HepG2 (cell line): ENCODE data around the gene TTC1. TPM values are rescaled to one million over a fixed set of nuclear protein-coding genes. Genes with fewer than 3 reads are reported as not detected.

ENCODE experiments used
- ATAC-seq: fragments of 200-7000 bp; cut with Tn5 transposase; 3 replicates; pipeline ENCODE4 v1.9.1; 2020; ENCODE audit warnings: mild to moderate bottlenecking, moderate library complexity
- BruUV-seq: library from RNA; stranded (reverse); fragments of 400-500 nt; replicated peaks from 2 replicates; lab custom pipeline; 2021; lab: Mats Ljungman, UMichigan
- CTCF ChIA-PET: fragments of 300-600 bp; formaldehyde crosslinking; extraction: SDS; loops from one replicate; lab custom pipeline; 2021; ENCODE audit warnings: low total read pairs, inconsistent platforms, low intra/inter-chr PET ratio; lab: Yijun Ruan, JAX
- POLR2A ChIA-PET: fragments of 350-600 bp; sonication (Branson Sonifier 250); formaldehyde crosslinking; loops from one replicate; lab custom pipeline; 2020; ENCODE audit warnings: antibody characterized with exemption, inconsistent platforms; lab: Yijun Ruan, JAX
- DNase-seq: peaks from one replicate; pipeline ENCODE4 v3.0.0-alpha.2; 2015; ENCODE audit warnings: low spot score
- FAIRE-seq: peaks from 3 replicates; lab custom pipeline; 2011; peaks lifted over from hg19 to GRCh38; lab: Jason Lieb, UNC
- H2AFZ ChIP-seq: one replicate; pipeline ENCODE4 v1.6.1; 2011; ENCODE audit warnings: low read length, inconsistent platforms
- H3K27ac ChIP-seq: fragments of 300-600 bp; 3 replicates; pipeline ENCODE4 v1.8.0; 2011; ENCODE audit warnings: mixed run types, mild to moderate bottlenecking, mixed read lengths, low read length, inconsistent platforms; ENCODE audit not compliant: insufficient read depth; ENCODE audit errors: extremely low read length
- H3K27me3 ChIP-seq, 2 experiments: fragments of 200-600 bp in 1 of 2; 2 replicates in 1 of 2; 3 replicates in 1 of 2; pipeline versions ENCODE4 v1.6.0 to v1.8.0; 2011; ENCODE audit warnings: low read length in 2 of 2, mild to moderate bottlenecking in 2 of 2, moderate library complexity in 2 of 2, inconsistent platforms in 1 of 2; ENCODE audit not compliant: insufficient read depth in 2 of 2, control insufficient read depth in 1 of 2
- H3K36me3 ChIP-seq, 2 experiments: fragments of 200-600 bp in 1 of 2; replicated peaks in 1 of 2; 2 replicates in 1 of 2; 3 replicates in 1 of 2; pipeline versions ENCODE4 v1.5.1 to v1.8.0; 2011; ENCODE audit warnings: low read length in 2 of 2, inconsistent platforms in 1 of 2; ENCODE audit not compliant: insufficient read depth in 2 of 2, control insufficient read depth in 1 of 2
- H3K4me1 ChIP-seq: 2 replicates; pipeline ENCODE4 v1.5.1; 2012; ENCODE audit warnings: low read length, inconsistent platforms; ENCODE audit not compliant: insufficient read depth
- H3K4me2 ChIP-seq: 2 replicates; pipeline ENCODE4 v1.6.0; 2011; ENCODE audit warnings: low read depth, low read length, inconsistent platforms
- H3K4me3 ChIP-seq, 3 experiments: fragments of 200-600 bp in 1 of 3; sonication (generic), shearing (Covaris generic) in 1 of 3; replicated peaks in 1 of 3; 2 replicates each; pipeline ENCODE4 v1.5.1; 2011 to 2016; ENCODE audit warnings: low read length in 3 of 3, inconsistent platforms in 2 of 3, low read depth in 2 of 3, mild to moderate bottlenecking in 2 of 3, control low read depth in 1 of 3, mixed read lengths in 1 of 3; ENCODE audit not compliant: insufficient read depth in 1 of 3
- H3K79me2 ChIP-seq: one replicate; pipeline ENCODE4 v1.6.1; 2011; ENCODE audit warnings: low read length, inconsistent platforms; ENCODE audit not compliant: insufficient read depth
- H3K9ac ChIP-seq: 2 replicates; pipeline ENCODE4 v1.6.0; 2011; ENCODE audit warnings: mild to moderate bottlenecking, low read depth, low read length, inconsistent platforms; ENCODE audit not compliant: insufficient read depth
- H3K9me3 ChIP-seq: 2 replicates; pipeline ENCODE4 v1.5.1; 2012; ENCODE audit warnings: mild to moderate bottlenecking, low read length
- H4K20me1 ChIP-seq: 2 replicates; pipeline ENCODE4 v1.6.0; 2011; ENCODE audit warnings: inconsistent platforms, mild to moderate bottlenecking, low read length, moderate library complexity; ENCODE audit not compliant: insufficient read depth
- CREM ChIP-seq, 2 experiments: sonication (generic) in 1 of 2; formaldehyde crosslinking in 1 of 2; IDR thresholded peaks; 2 replicates each; pipeline versions ENCODE4 v1.4.0 to v1.6.1; 2016 to 2020; ENCODE audit warnings: antibody characterized with exemption in 1 of 2, mild to moderate bottlenecking in 1 of 2, missing genetic modification reagents in 1 of 2
- KLF6 ChIP-seq: IDR thresholded peaks from 2 replicates; pipeline ENCODE4 v1.8.0; 2016; ENCODE audit warnings: missing biosample characterization, missing genetic modification reagents
- MEIS2 ChIP-seq: sonication (generic); formaldehyde crosslinking; IDR thresholded peaks from 2 replicates; pipeline ENCODE4 v1.9.0; 2021; ENCODE audit warnings: mild to moderate bottlenecking, missing genetic modification reagents
- PTBP1 ChIP-seq: fragments of 200-400 bp; formaldehyde crosslinking; IDR thresholded peaks from 2 replicates; pipeline ENCODE4 v1.6.1; 2018; ENCODE audit warnings: low read length, low read depth; ENCODE audit not compliant: poor library complexity, severe bottlenecking
- SETDB1 ChIP-seq: sonication (generic); formaldehyde crosslinking; IDR thresholded peaks from 2 replicates; pipeline ENCODE4 v1.5.1; 2020; ENCODE audit warnings: missing genetic modification reagents, mild to moderate bottlenecking, borderline replicate concordance
- USF2 ChIP-seq, 2 experiments: sonication (generic) in 1 of 2; formaldehyde crosslinking in 1 of 2; IDR thresholded peaks; 2 replicates each; pipeline versions ENCODE4 v1.5.1 to v1.6.1; 2011 to 2020; ENCODE audit warnings: borderline replicate concordance in 1 of 2, low read depth in 1 of 2, low read length in 1 of 2, mild to moderate bottlenecking in 1 of 2, missing genetic modification reagents in 1 of 2, moderate library complexity in 1 of 2
- WIZ ChIP-seq: sonication (generic); formaldehyde crosslinking; IDR thresholded peaks from 2 replicates; pipeline ENCODE4 v1.5.1; 2020; ENCODE audit warnings: mild to moderate bottlenecking, missing genetic modification reagents
- ZEB1 ChIP-seq: IDR thresholded peaks from 2 replicates; pipeline ENCODE4 v1.6.1; 2012; ENCODE audit warnings: mild to moderate bottlenecking, low read depth, inconsistent platforms; ENCODE audit not compliant: insufficient replicate concordance
- ZFAT ChIP-seq: sonication (generic); formaldehyde crosslinking; conservative IDR thresholded peaks from 2 replicates; pipeline ENCODE4 v1.8.1; 2023; ENCODE audit warnings: missing genetic modification reagents, inconsistent platforms
- ZNF136 ChIP-seq: sonication (generic); formaldehyde crosslinking; IDR thresholded peaks from 2 replicates; pipeline ENCODE4 v1.8.1; 2022; ENCODE audit warnings: low read depth, mild to moderate bottlenecking, moderate library complexity, missing genetic modification reagents
- ZNF282 ChIP-seq: fragments of 450-650 bp; IDR thresholded peaks from 2 replicates; pipeline ENCODE4 v1.6.1; 2018; ENCODE audit not compliant: partially characterized antibody
- ZNF468 ChIP-seq: sonication (generic); formaldehyde crosslinking; IDR thresholded peaks from 2 replicates; pipeline ENCODE4 v1.8.0; 2022; ENCODE audit warnings: mild to moderate bottlenecking, moderate library complexity, missing genetic modification reagents
- ZNF563 ChIP-seq: sonication (generic); formaldehyde crosslinking; IDR thresholded peaks from 2 replicates; pipeline ENCODE4 v1.8.0; 2022; ENCODE audit warnings: mild to moderate bottlenecking, moderate library complexity, missing genetic modification reagents
- ZNF678 ChIP-seq: sonication (generic); formaldehyde crosslinking; IDR thresholded peaks from 2 replicates; pipeline ENCODE4 v1.4.0; 2020; ENCODE audit warnings: mild to moderate bottlenecking, missing genetic modification reagents
- WGBS: methylation state at CpG from one replicate; pipeline ENCODE4 v1.1.6; 2017; ENCODE audit warnings: low lambda C conversion rate; 5-methylcytosine and 5-hydroxymethylcytosine counted together
- in situ Hi-C: cut with HindIII; loops from 2 replicates; pipeline ENCODE4 v1.10.0; 2017; ENCODE audit warnings: low pct_unique_long_range_greater_than_20kb; ENCODE audit not compliant: extremely low pct_ligation_motif_present
- intact Hi-C: fragments of 100-400 bp; cut with micrococcal nuclease; formaldehyde crosslinking; loops from one replicate; pipeline ENCODE4 v1.10.0; 2022; ENCODE audit not compliant: unreplicated experiment
- polyA plus RNA-seq, 8 experiments: library from polyadenylated mRNA; depleted of rRNA in 3 of 8; stranded (reverse) in 7 of 8; unstranded in 1 of 8; fragments of >200 nt; fragmentation: Illumina TruSeq in 4 of 8; extraction: Trizol in 4 of 8; gene quantifications; 2 replicates each; pipeline versions ENCODE4 v1.2.1 to v1.2.3, GENCODE V29; 2011 to 2016; ENCODE audit warnings: low read depth in 4 of 8, missing spikeins in 1 of 8, mixed read lengths in 1 of 8; ENCODE audit not compliant: insufficient read depth in 1 of 8
- total RNA-seq, 5 experiments: library from RNA; depleted of rRNA; stranded (reverse); fragments of >200 nt; fragmentation: Illumina TruSeq; extraction: Trizol; gene quantifications; 2 replicates each; pipeline ENCODE4 v1.2.3, GENCODE V29; 2016; ENCODE audit warnings: low read depth in 1 of 5
- TF ChIP-seq, protein P1 (sequence below): IDR thresholded peaks from 2 replicates; pipeline ENCODE4 v1.4.0; 2020; ENCODE audit warnings: mild to moderate bottlenecking, missing genetic modification reagents

TTC1 gene
- total and polyA plus RNA-seq, 2 of the 13 experiments (the other 11 are each of a cell fraction or from before 2014, with no cell fraction given) = 16.1 to 72.1 TPM

DNA sequence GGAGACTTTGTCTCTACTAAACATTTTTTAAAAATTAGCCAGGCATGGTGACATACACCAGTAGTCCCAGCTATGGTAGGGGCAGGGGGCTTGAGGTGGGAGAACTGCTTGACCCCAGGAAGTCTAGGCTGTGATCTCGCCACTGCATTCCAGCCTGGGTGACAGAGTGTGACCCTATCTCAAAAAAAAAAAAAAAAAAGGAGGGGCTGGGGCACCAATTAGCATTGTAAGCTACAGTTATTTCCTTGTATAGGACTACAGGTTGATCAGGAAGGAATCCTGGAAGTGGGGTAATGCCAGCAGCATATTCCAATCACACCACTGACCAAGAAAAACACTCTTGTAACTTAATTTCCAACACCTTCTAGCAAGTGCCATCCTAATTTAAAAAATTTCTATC lies 78.3 kb downstream of the TTC1 start (continued):
- TF ChIP-seq, protein P1, sequence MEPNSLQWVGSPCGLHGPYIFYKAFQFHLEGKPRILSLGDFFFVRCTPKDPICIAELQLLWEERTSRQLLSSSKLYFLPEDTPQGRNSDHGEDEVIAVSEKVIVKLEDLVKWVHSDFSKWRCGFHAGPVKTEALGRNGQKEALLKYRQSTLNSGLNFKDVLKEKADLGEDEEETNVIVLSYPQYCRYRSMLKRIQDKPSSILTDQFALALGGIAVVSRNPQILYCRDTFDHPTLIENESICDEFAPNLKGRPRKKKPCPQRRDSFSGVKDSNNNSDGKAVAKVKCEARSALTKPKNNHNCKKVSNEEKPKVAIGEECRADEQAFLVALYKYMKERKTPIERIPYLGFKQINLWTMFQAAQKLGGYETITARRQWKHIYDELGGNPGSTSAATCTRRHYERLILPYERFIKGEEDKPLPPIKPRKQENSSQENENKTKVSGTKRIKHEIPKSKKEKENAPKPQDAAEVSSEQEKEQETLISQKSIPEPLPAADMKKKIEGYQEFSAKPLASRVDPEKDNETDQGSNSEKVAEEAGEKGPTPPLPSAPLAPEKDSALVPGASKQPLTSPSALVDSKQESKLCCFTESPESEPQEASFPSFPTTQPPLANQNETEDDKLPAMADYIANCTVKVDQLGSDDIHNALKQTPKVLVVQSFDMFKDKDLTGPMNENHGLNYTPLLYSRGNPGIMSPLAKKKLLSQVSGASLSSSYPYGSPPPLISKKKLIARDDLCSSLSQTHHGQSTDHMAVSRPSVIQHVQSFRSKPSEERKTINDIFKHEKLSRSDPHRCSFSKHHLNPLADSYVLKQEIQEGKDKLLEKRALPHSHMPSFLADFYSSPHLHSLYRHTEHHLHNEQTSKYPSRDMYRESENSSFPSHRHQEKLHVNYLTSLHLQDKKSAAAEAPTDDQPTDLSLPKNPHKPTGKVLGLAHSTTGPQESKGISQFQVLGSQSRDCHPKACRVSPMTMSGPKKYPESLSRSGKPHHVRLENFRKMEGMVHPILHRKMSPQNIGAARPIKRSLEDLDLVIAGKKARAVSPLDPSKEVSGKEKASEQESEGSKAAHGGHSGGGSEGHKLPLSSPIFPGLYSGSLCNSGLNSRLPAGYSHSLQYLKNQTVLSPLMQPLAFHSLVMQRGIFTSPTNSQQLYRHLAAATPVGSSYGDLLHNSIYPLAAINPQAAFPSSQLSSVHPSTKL = no peak
- TF ChIP-seq PTBP1 = no peak
- no peak for TF ChIP-seq SETDB1 (CRISPR knock-in tag)
- no peak for TF ChIP-seq ZFAT (CRISPR knock-in tag)
- no peak for TF ChIP-seq ZNF282
- TF ChIP-seq, all 625 proteins: peak for 0

DNA sequence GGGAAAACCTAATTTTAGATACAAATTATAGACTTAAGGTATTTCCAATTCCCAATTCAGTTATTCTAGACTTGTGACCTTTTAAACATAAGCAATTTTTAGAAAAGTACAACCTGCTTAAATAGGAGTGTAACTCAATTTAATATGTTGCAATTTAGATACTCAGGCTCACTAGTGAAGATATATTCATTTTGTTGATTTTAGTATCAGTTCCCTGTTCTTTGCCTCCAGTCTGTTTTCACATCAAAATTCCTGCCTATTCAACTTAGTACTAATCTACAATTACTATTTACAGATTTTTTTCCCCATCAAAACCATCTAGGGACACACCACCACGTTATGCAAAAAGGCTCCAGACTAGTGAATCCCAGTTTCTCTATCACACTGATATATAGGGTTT lies 79.9 kb downstream of the TTC1 start:
- ATAC-seq = no peak
- Histone ChIP-seq H3K36me3 (peaks cover 5 to 19% of the 10 kb centered on the region in 2 experiments; a peak in 4 of 5 replicates), H3K9ac (no peak overlapping the region), H3K4me2 (no peak overlapping the region), H3K9me3 (no peaks in the 10 kb centered on the region), H3K4me1 (no peaks in the 10 kb centered on the region), H3K27me3 (no peaks in the 10 kb centered on the region), H3K27ac (no peak overlapping the region), H3K79me2 (no peaks in the 10 kb centered on the region), H4K20me1 (no peaks in the 10 kb centered on the region), H3K4me3 (no peak overlapping the region), H2AFZ (no peak overlapping the region)
- FAIRE-seq = no peak
- CTCF ChIA-PET = no interaction called here
- TF ChIP-seq ZNF136 (no peak), CREM (IDR thresholded peaks at IDR 0.05) (no peak), CREM (CRISPR knock-in tag; IDR thresholded peaks at IDR 0.05) (no peak), KLF6 (CRISPR knock-in tag) (no peak), ZNF678 (CRISPR knock-in tag) (no peak), USF2 (IDR thresholded peaks at IDR 0.05; ENCODE audit: low read depth, low read length) (no peak), USF2 (CRISPR knock-in tag; IDR thresholded peaks at IDR 0.05; ENCODE audit: borderline replicate concordance) (no peak), WIZ (CRISPR knock-in tag) (no peak), ZNF468 (CRISPR knock-in tag) (no peak), ZNF563 (CRISPR knock-in tag) (no peak), MEIS2 (CRISPR knock-in tag) (no peak), ZEB1 (no peak)
- intact Hi-C loops = no loop called here
- no peak for DNase-seq
- 96% methylated on average over 1 of the region's 1 CpG for WGBS
- BruUV-seq = no TSS peak
- POLR2A ChIA-PET = no interaction called here
- in situ Hi-C loops = no loop called here
